ACHN (cell line): ENCODE results near the gene SSUH2.
"Not testable (repeated sequence)": the region's sequence is repeated elsewhere in the genome, so short reads cannot be mapped to it uniquely, and the experiment has no call there.

ENCODE experiments used
- DNase-seq: peaks from one replicate; pipeline ENCODE4 v3.0.0-alpha.2; 2015
- in situ Hi-C: cut with HindIII; loops from 2 replicates; pipeline ENCODE4 v1.10.0; 2017; ENCODE audit warnings: low sequenced_read_pairs, low pct_ligation_motif_present, low pct_unique_long_range_greater_than_20kb

Gene SSUH2

GRCh38 chr3:8596321-8597218 is 48.0 kb downstream of the SSUH2 start:
- in situ Hi-C loops: no loop called here
- DNase-seq: no peak

GRCh38 chr3:8595695-8596115 is 48.9 kb downstream of the SSUH2 start:
- no peak for DNase-seq
- in situ Hi-C loops: no loop called here

GRCh38 chr3:8595252-8595651 is 49.3 kb downstream of the SSUH2 start:
- in situ Hi-C loops: no loop called here
- no peak for DNase-seq

- no peak for DNase-seq
- in situ Hi-C loops: no loop called here
Measured at GRCh38 chr3:8593021-8593827, 51.4 kb downstream of the SSUH2 start.

GRCh38 chr3:8589880-8590556 is 54.6 kb downstream of the SSUH2 start:
- in situ Hi-C loops: no loop called here
- DNase-seq: no peak

GRCh38 chr3:8584661-8585060 is 59.9 kb downstream of the SSUH2 start:
- in situ Hi-C loops: no loop called here
- DNase-seq: no peak

- in situ Hi-C loops: no loop called here
- no peak for DNase-seq
Measured at GRCh38 chr3:8581806-8582445, 62.7 kb downstream of the SSUH2 start.

GRCh38 chr3:8581373-8581772 is 63.2 kb downstream of the SSUH2 start:
- DNase-seq: no peak
- in situ Hi-C loops: no loop called here

GRCh38 chr3:8580434-8580833 is 64.2 kb downstream of the SSUH2 start:
- DNase-seq, in situ Hi-C loops: not testable (repeated sequence)

- in situ Hi-C loops: no loop called here
- no peak for DNase-seq
Measured at GRCh38 chr3:8579943-8580342, 64.7 kb downstream of the SSUH2 start.

GRCh38 chr3:8579096-8579495 is 65.5 kb downstream of the SSUH2 start:
- in situ Hi-C loops: no loop called here
- no peak for DNase-seq

- no peak for DNase-seq
- in situ Hi-C loops: no loop called here
Measured at GRCh38 chr3:8578282-8578681, 66.3 kb downstream of the SSUH2 start.

- no peak for DNase-seq
- in situ Hi-C loops: no loop called here
Measured at GRCh38 chr3:8576841-8577571, 67.6 kb downstream of the SSUH2 start.

- DNase-seq: no peak
- in situ Hi-C loops: no loop called here
Measured at GRCh38 chr3:8576436-8576835, 68.2 kb downstream of the SSUH2 start.

GRCh38 chr3:8575364-8576104 is 69.1 kb downstream of the SSUH2 start:
- no peak for DNase-seq
- in situ Hi-C loops: no loop called here

- in situ Hi-C loops: no loop called here
- DNase-seq: no peak
Measured at GRCh38 chr3:8574670-8575322, 69.8 kb downstream of the SSUH2 start.

GRCh38 chr3:8574040-8574669 is 70.4 kb downstream of the SSUH2 start:
- in situ Hi-C loops: no loop called here
- no peak for DNase-seq
